ENCODE measurements around the gene ENOPH1.

The ENOPH1 gene

GRCh38 chr4:82394896-82395295 lies 35.5 kb upstream of the ENOPH1 start:
- Histone ChIP-seq H3K4me3 (ENCODE audit: insufficient read depth, low read length, poor library complexity, severe bottlenecking) (no peak overlapping the region), H3K27ac (ENCODE audit: low read depth, low read length) (no peak overlapping the region), H3K9me3 (ENCODE audit: insufficient read depth, low read length) (no peaks in the 10 kb centered on the region)

GRCh38 chr4:82397527-82397926 lies 32.9 kb upstream of the ENOPH1 start:
- no peaks in the 10 kb centered on the region for H4K20me1 ChIP-seq (ENCODE audit: low read depth, low read length)
- no peak overlapping the region for H2AFZ ChIP-seq (ENCODE audit: low read depth, low read length, severe bottlenecking)
- TF ChIP-seq CTCF (IDR thresholded peaks at IDR 0.05; ENCODE audit: insufficient read depth, low read length, poor library complexity, severe bottlenecking) = no peak
- no peak for TF ChIP-seq EZH2phosphoT487 (conservative IDR thresholded peaks at IDR 0.05; ENCODE audit: low read length)
- H3K9me2 ChIP-seq (replicated peaks; ENCODE audit: insufficient read depth, low read length) = no peaks in the 10 kb centered on the region
- no peaks in the 10 kb centered on the region for H3K36me3 ChIP-seq (ENCODE audit: low read length)
- H3K4me2 ChIP-seq (ENCODE audit: low read depth, low read length, poor library complexity, severe bottlenecking) = no peak overlapping the region
- H3K9ac ChIP-seq (ENCODE audit: low read length) = no peak overlapping the region
- H3K4me3 ChIP-seq (ENCODE audit: insufficient read depth, low read length, poor library complexity, severe bottlenecking) = no peak overlapping the region
- no peaks in the 10 kb centered on the region for H3K27me3 ChIP-seq (ENCODE audit: low read length)
- H3K27ac ChIP-seq (ENCODE audit: low read depth, low read length) = no peak overlapping the region
- H3F3A ChIP-seq (ENCODE audit: insufficient read depth) = no peaks in the 10 kb centered on the region
- no peaks in the 10 kb centered on the region for H3K79me2 ChIP-seq (ENCODE audit: insufficient read depth, low read length)
- no peaks in the 10 kb centered on the region for H3K9me3 ChIP-seq (ENCODE audit: insufficient read depth, low read length)

More at GRCh38 chr4:82394896-82395295, 35.5 kb upstream of the ENOPH1 start:
- H3K9me2 ChIP-seq (replicated peaks; ENCODE audit: insufficient read depth, low read length) = no peaks in the 10 kb centered on the region
- H3F3A ChIP-seq (ENCODE audit: insufficient read depth) = no peaks in the 10 kb centered on the region
- no peak overlapping the region for H3K9ac ChIP-seq (ENCODE audit: low read length)
- TF ChIP-seq CTCF (IDR thresholded peaks at IDR 0.05; ENCODE audit: insufficient read depth, low read length, poor library complexity, severe bottlenecking) (no peak), EZH2phosphoT487 (conservative IDR thresholded peaks at IDR 0.05; ENCODE audit: low read length) (no peak)
- H3K4me2 ChIP-seq (ENCODE audit: low read depth, low read length, poor library complexity, severe bottlenecking) = no peak overlapping the region
- no peaks in the 10 kb centered on the region for H4K20me1 ChIP-seq (ENCODE audit: low read depth, low read length)
- H3K27me3 ChIP-seq (ENCODE audit: low read length) = no peaks in the 10 kb centered on the region
- H3K79me2 ChIP-seq (ENCODE audit: insufficient read depth, low read length) = no peaks in the 10 kb centered on the region
- H3K36me3 ChIP-seq (ENCODE audit: low read length) = no peaks in the 10 kb centered on the region
- no peak overlapping the region for H2AFZ ChIP-seq (ENCODE audit: low read depth, low read length, severe bottlenecking)

GRCh38 chr4:82398263-82398662 lies 32.1 kb upstream of the ENOPH1 start:
- H3K27ac ChIP-seq (ENCODE audit: low read depth, low read length) = no peak overlapping the region
- no peaks in the 10 kb centered on the region for H3F3A ChIP-seq (ENCODE audit: insufficient read depth)
- no peaks in the 10 kb centered on the region for H4K20me1 ChIP-seq (ENCODE audit: low read depth, low read length)
- no peaks in the 10 kb centered on the region for H3K9me2 ChIP-seq (replicated peaks; ENCODE audit: insufficient read depth, low read length)
- H3K4me2 ChIP-seq (ENCODE audit: low read depth, low read length, poor library complexity, severe bottlenecking) = no peak overlapping the region
- TF ChIP-seq CTCF (IDR thresholded peaks at IDR 0.05; ENCODE audit: insufficient read depth, low read length, poor library complexity, severe bottlenecking) (no peak), EZH2phosphoT487 (conservative IDR thresholded peaks at IDR 0.05; ENCODE audit: low read length) (no peak)
- H3K9ac ChIP-seq (ENCODE audit: low read length) = no peak overlapping the region
- no peak overlapping the region for H2AFZ ChIP-seq (ENCODE audit: low read depth, low read length, severe bottlenecking)
- no peaks in the 10 kb centered on the region for H3K9me3 ChIP-seq (ENCODE audit: insufficient read depth, low read length)
- H3K27me3 ChIP-seq (ENCODE audit: low read length) = no peaks in the 10 kb centered on the region
- no peak overlapping the region for H3K4me3 ChIP-seq (ENCODE audit: insufficient read depth, low read length, poor library complexity, severe bottlenecking)
- H3K79me2 ChIP-seq (ENCODE audit: insufficient read depth, low read length) = no peaks in the 10 kb centered on the region
- no peaks in the 10 kb centered on the region for H3K36me3 ChIP-seq (ENCODE audit: low read length)

Measured in SU-DHL-6 (cell line).